RKO (cell line): Measurements from ENCODE around the gene PTPRZ1.

Experiments
- DNase-seq: peaks from one replicate; pipeline ENCODE4 v3.0.0-alpha.2; 2016; ENCODE audit warnings: low spot score

PTPRZ1 gene

GRCh38 chr7:121872831-121873288 lies at the start of gene PTPRZ1:
TSS of gene PTPRZ1 (plus strand) at chr7:121873161. CDS start at chr7:121873500, 339 bp downstream.
- DNase-seq: no peak

- no peak for DNase-seq
Measured at GRCh38 chr7:121824276-121824675, 48.7 kb upstream of the PTPRZ1 start.

GRCh38 chr7:121831351-121831750 lies 41.6 kb upstream of the PTPRZ1 start:
- DNase-seq: no peak

- no peak for DNase-seq
Measured at GRCh38 chr7:121831801-121832200, 41.2 kb upstream of the PTPRZ1 start.

- DNase-seq: no peak
Measured at GRCh38 chr7:121832347-121832746, 40.6 kb upstream of the PTPRZ1 start.

GRCh38 chr7:121833991-121834390 lies 39.0 kb upstream of the PTPRZ1 start:
- DNase-seq: no peak

- no peak for DNase-seq
Measured at GRCh38 chr7:121837462-121837861, 35.5 kb upstream of the PTPRZ1 start.

GRCh38 chr7:121847041-121847440 lies 25.9 kb upstream of the PTPRZ1 start:
- no peak for DNase-seq

GRCh38 chr7:121853307-121853706 lies 19.7 kb upstream of the PTPRZ1 start:
- DNase-seq: no peak

- DNase-seq: no peak
Measured at GRCh38 chr7:121860953-121861352, 12.0 kb upstream of the PTPRZ1 start.

GRCh38 chr7:121862591-121862990 lies 10.4 kb upstream of the PTPRZ1 start:
- DNase-seq: no peak

- DNase-seq: no peak
Measured at GRCh38 chr7:121871188-121871587, 1.8 kb upstream of the PTPRZ1 start.

- DNase-seq: no peak
Measured at GRCh38 chr7:121873289-121874194, 581 bp downstream of the PTPRZ1 start.

- DNase-seq: no peak
Measured at GRCh38 chr7:121874298-121874697, 1.3 kb downstream of the PTPRZ1 start.

- no peak for DNase-seq
Measured at GRCh38 chr7:121875203-121875602, 2.2 kb downstream of the PTPRZ1 start.

- DNase-seq: no peak
Measured at GRCh38 chr7:121876656-121877500, 3.9 kb downstream of the PTPRZ1 start.

- no peak for DNase-seq
Measured at GRCh38 chr7:121878918-121879464, 6.0 kb downstream of the PTPRZ1 start.

- no peak for DNase-seq
Measured at GRCh38 chr7:121879544-121879943, 6.6 kb downstream of the PTPRZ1 start.

GRCh38 chr7:121882731-121883130 lies 9.8 kb downstream of the PTPRZ1 start:
- no peak for DNase-seq

- no peak for DNase-seq
Measured at GRCh38 chr7:121885166-121885920, 12.4 kb downstream of the PTPRZ1 start.

- no peak for DNase-seq
Measured at GRCh38 chr7:121887634-121888033, 14.7 kb downstream of the PTPRZ1 start.

- no peak for DNase-seq
Measured at GRCh38 chr7:121890833-121891232, 17.9 kb downstream of the PTPRZ1 start.
